DMS79 (cell line): Measurements from ENCODE around the gene P2RX1.
A peak's percentile ranks its signal among the peaks of the same experiment; 100 is the strongest.

Source experiments
- DNase-seq: peaks from one replicate; lab custom pipeline; 2025; lab: John Stamatoyannopoulos, UW

The P2RX1 gene

DNA sequence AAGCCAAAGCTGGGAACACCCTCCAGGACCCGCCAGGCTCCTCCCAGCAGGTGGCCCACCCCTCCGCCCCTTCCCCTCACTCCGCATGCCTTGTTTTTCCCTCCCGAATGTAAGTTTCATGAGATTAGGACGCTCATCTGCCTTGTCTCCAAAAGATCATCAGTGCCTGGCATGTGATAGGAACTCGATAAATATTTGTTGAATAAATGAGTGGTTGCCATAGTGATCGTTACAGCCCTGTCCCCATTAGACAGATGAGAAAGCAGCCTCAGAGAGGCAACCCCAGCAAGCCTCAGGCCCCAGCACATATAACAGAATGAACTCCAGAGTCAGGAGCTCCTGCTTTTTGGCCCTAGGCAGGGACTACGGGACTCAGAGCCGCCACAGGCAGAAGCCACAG, 28.5 kb downstream of the P2RX1 start:
- DNase-seq, result no peak

DNA sequence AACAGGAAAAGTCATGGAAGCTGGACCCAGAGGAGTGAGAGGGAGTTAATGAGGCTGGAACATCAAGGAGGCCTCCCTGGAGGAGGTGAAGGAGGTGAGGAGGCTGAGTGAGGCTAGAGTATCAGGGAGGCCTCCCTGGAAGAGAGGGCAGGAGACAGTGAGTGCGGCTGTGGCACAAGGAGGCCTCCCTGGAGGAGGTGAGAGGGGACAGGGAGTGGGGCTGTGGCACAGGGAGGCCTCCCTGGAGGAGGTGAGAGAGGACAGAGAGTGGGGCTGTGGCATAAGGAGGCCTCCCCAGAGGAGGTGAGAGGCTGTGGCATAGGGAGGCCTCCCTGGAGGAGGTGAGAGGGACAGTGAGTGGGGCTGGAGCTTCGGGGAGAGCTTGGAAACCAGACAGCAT, 28.9 kb downstream of the P2RX1 start:
- no peak for DNase-seq

DNA sequence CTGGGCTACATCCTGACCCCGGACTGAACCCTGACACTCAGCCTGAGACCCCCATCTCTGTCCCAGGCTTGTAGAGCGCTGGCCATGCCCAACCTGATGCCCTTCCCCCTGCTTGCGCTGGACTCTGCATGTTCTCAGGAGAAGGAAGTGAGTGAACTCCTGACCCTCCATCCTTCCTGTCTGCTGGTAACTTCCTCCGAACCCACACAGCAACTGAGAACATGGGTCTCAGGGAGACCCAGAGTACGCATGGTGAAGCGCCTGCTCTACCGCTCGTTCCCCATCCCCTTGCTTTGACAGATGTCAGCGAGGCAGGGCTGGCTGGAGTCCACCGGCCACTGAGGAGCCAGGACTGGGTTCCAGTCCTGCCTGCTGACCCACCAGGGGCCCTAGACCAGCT, 29.5 kb downstream of the P2RX1 start:
- no peak for DNase-seq

DNA sequence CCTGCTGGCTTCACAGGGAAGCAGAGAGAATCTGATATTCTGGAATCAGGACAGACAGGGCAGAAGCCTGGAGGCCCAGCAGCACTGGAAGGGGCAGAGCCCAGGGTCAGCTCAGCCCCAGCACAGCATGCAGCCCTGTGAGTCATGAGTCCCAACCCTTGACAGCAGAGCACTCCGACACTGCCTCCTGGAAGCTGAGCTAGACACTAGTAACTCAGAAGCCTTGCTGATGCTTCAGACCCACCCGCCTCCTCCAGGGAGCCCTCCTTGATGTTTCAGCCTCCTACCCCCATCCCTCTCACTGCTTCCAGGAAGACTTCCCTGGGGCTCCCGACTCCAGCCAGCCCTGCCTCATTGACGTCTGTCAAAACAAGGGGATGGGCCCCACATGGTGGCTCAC, 30.3 kb downstream of the P2RX1 start:
- no peak for DNase-seq

DNA sequence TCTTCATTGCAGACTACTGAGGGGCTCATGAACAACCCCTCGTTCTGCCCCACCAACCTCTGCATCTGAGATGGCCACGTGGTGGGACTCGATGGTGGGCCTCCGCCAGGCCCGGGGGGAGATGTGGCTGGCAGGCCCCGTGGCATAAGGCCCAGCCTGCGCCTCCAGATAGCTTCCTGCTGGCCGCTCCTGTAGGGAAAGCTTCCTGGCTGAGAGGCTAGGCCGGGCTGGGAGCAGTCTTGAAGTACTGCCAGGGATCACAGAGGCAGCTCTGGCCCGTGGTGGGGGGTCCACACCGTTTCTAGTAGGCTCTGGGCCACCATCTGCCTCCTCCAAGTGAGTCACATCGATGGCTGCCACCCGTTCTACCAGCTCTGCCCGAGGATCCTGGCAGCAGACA, 31.0 kb downstream of the P2RX1 start:
- no peak for DNase-seq

DNA sequence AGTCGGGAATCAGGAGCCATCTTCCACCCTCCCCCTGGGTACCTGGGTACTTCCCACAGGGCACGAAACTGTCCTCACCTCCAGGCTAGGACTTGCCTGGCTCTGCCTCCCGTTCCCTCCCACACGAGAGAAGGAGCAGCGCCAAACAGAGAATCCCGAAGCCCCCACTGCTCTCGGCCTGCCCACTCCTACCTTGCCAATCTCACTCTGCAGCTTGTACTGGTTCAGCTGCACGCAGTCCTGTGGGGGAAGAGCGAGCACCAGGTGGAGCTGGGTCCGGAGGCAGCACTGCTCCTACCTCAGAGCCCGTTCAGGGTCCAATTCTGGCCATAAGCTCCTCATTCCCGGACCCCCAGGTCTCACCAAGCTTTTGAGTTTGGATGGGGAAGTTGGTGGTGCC, 32.1 kb downstream of the P2RX1 start:
- DNase-seq, result no peak

DNA sequence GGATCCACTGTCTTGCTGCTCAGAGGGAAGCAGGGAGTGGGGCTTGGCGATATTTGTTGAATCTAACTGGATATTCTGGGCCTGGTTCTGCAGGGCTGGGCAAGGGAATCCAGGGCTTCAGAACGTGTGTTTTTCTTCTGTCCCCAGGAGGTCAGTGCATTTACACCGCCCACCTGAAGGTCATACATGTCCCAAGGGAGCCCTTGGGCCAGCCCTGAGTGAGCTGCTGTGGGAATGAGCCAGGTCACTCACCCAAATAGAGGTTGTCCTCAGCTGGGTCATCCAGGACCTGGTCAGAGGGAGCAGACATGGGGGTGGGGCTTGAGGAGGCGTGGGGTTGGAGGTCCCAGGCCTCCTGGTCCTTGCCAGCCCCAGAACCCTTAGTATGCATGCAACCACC, 34.0 kb downstream of the P2RX1 start:
- no peak for DNase-seq

DNA sequence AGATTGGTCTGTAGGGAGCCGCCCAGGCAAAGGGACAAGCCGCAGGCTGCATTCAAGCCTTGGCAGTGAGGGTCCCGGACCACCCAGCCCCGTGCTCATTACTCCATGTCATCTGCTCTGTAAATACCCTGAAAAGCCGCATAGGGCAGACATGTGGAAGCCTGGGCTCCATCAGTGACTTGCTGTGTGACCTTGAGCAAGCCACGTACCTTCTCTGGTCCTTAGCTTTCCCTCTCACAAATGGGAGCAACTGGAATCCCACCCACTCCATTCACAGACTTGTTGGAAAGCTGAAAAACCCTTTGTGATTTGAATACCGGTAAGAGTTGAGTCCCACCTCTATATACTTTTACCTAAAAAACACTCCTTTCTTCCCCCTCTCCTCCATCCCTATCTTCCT, 35.3 kb downstream of the P2RX1 start:
- DNase-seq, result no peak

DNA sequence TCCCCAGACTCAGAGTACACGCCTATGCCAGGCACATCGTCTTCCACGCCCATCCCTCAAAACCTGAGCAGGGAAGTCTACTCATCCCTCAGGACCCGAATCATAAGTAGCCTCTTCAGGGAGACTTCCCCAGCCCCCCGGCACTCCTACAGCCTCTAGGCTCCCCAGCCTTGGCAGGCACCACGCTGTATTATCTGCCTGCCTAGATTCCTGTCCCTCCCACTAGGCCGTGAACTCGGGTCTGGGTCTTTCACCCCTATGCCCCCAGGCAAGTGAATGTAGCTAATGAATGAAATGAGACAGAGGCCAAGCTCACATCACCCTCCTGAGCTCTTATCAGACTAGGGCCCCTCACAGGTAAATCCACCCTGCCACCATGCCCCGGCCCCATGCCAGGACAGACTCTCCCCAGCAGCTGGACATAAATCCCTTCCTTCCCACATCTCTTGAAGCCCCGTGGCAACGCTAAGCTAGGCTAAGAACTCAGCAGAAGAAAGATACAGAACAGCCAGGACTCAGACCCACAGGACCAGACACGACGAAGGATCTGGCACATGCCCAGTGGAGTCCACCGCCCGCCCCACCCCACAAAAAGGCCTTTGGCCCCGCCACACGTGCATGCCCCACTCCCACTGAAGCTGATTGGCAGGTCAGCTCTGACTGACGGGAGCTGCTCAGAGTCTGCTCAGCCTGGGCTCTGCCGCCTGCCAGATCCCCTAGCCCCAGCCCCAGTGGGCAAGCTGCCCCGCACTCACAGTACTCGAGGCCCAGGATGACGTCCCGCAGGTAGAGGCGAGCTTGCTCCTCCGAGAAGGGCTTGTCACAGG, 36.5 kb downstream of the P2RX1 start:
- no peak for DNase-seq

DNA sequence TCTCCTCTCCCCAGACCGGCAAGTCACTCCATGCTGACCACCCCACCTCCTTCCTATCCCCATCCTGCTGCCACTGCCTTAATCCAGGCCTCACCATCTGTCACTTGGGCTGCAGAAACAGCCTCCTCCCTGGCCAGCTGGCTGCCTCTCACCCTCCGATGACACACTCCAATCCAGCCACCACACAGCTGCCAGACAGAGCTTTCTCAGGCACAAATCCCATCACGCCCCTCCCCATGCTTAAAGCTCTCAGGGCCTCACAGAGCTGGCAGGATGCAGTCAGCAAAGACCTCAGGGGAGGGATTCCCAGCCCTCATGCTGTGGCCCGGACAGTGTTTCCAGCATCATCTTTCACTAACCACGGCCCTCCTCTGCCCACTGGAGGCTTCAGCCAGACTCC, 37.1 kb downstream of the P2RX1 start:
- peak; percentile 45 for DNase-seq

DNA sequence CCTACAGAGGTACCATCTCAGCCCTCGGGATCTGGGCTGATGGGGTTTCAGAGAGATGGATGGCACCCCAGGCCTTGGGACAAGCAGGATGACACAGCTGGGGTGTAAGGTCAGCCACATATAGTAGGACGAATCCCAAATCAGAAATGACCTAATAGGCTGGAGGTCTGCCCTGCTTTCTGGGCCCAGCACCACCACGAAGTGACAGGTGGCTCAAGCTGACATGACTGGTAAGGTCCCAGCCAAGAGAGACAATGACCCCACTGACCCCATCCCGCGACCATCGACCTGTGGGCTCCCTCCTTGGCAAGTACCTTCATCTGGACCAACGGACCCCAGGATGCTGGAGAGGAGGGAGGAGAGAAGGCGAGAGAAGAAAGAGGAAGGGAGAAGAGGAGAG, 39.0 kb downstream of the P2RX1 start:
- no peak for DNase-seq

DNA sequence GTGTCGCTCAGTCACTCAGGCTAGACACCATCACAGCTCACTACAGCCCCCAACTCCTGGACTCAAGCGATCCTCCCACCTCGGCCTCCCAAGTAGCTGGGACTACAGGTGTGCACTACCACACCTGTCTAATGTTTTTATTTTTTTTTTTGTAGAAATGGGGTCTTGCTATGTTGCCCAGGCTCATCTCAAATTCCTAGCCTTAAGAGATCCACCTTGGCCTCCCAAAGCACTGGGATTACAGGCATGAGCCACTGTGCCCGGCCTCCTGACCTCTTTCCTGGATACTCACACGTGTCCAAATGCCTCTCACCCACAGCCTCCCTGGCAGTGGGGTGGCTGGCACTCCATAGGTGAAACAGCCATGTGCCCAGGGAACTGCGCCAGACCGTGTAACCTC, 40.9 kb downstream of the P2RX1 start:
- DNase-seq, result no peak

DNA sequence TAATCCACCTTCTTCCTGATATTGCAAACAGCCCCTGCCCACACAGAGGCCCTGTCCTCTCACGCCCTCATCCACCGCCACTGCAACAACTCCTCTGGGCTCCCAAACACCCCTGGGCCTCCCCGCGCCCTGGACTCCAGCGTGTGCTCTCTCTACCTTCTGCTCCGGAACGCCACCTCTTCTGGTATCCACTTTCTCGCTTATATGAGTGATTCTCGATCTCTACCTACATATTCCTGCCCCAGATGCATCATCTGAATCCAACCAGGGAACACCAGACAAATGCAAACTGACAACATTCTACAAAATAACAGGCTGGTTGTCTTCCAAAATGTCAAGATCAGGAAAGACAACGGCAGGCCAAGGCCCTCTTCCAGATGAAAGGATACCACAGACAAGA, 42.4 kb downstream of the P2RX1 start:
- no peak for DNase-seq

DNA sequence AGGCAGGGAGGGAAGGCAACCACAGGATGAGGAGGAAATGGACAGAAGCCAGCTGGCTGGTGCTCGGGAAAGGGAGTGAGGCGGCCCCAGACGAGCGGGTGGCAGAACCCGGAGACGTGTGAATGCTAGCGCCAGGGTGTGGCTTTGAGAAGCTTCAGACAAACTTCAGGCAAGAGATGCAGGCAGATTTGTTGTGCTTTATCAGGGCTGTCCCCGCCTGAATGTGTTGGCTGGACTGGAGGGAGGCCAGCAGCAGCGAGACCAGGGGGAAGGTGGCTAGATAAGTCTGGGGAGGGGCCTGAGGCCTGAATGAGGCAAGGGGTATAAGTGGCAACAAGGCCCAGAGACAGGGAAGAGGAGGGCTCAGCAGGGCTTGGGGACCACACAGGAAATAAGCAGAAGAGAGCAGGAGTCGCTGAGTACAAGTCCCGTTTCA, 45.4 kb downstream of the P2RX1 start:
- no peak for DNase-seq

DNA sequence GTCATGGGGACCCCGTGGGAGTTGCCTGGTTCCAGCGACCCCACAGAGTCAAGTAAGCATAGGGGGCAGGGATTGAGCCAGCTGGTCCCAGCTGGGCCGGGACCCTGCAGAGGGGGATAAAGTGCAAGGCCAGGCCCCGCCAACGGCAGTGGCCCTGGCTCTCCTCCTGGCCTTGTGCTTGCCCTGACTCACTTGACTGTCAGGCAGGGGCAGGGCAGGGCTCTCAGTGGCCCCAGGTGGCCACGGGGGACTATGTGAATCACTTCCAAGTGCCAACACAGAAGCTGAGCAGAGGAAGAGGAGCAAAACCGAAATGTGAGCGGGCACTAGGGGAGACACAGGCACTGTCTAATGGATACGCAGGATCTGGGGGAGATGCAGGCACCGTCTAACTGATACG, 48.7 kb downstream of the P2RX1 start:
- DNase-seq, result no peak

DNA sequence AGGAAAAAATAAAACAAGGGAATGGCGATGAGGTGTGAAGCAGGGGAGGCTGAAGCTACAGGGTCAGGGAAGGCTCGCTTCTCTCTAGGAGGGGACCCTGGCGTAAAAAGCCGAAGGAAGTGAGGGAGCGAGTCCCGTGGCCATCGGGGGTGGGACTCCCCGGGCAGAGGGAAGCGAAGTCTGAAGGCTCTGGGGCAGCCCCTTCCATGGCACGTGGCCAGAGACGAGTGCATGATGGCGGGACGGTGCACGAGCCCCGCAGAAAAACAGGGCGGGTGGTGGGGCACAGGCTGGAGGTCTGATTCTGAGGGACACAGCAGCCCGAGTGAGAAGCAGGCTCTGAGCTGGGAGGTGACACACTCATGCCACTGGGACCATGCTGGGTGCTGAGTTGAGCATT, 49.2 kb downstream of the P2RX1 start:
- DNase-seq, result no peak

DNA sequence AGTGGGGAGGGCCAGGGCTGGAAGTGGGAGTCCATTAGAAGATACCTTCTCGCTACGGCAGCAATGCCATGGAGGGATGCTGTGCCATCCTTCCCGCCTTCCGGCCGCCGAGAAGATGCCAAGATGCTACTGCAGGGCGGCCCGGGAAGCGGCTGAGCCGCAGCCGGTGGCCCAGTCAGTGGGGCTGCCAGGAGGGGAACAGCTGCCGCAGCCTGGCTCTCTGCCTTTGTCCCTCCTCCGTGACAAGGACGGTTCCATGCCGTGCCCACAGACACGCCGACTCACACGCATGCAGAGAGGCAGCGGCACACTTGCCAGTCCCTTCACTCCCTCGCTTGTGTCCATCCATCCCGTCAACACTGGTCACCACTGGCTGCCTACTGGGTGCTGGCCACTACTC, 50.0 kb downstream of the P2RX1 start:
- no peak for DNase-seq

DNA sequence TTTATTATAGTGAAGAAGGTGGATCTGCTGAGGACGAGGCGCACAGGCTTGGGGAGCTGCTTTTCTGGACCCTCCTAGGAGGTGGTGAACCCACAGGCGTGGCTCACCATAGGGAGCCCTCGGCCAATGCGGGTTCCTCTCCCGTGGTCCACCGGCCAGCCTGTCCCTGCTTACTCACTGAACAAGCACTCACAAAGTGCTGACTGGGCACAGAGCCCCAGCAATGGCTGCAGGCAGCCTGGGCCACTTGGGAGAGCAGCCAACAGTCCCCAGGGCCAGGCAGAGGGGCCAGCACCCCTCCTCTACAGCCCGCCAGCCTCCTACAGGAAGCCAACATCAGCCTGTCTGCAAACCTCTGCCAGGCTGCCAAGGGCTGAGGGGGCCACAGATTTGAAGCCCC, 51.1 kb downstream of the P2RX1 start:
- DNase-seq, result no peak

DNA sequence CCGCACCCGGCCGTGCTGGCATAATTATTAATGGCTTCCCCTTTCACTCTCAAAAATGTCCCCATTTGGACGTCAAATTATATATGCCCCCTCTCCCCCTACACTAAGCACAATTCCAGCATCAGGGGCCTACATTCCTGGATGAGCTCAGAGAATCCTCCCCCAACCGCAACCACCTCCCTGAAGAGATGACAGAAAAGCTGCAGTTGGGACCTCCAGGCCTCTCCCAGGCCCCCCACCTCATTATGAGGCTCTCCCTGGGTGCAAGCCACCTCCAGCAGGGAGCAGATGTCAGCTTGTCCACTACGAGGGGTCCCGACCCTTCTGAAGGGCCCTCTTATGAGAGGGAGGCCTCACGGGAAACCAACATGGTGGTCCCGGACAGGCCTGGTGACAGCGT, 51.7 kb downstream of the P2RX1 start:
- no peak for DNase-seq

DNA sequence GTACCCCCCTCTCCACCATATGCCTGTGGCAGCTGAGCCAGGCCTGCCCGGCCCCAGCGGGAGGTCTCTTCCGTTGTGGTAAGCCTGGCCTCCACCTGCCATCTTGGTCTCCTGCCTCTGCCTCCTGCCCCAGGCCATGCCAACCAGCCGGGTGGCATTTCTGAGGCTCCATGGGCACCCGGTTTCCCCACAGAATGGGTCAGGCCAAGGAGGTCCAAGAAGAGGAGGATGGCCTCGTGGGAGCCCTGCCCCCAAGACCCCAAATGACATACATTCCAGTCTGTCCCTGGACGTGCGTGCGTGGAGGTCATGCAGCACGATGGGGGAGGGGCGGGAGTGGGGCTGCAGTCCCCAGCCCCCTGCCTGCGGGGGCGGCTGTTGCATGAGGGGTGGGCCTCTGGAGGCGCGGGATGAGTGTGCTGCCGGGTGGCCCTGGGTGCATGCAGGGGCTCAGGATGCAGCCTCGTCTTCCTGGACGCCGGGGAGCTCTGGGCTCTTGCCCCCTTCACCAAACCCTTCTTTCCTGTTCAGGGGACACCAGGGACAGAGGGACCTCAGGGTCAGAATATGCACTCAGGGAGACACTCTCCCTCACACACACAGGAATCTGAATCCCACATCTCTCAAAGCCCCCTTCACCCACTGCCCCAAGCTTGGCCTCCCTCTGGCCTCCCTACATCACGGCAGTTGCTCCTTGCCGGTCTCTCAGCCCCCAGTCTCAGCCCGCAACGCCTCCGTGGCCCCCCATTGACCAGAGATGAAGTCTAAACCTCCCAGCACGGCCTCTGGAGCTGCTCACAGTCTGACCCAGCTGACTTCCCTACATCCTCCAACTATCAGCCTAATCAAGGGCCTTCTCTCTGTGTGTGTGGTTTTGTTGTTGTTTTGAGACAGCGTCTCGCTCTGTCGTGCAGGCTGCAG, 54.2 kb downstream of the P2RX1 start:
- no peak for DNase-seq

DNA sequence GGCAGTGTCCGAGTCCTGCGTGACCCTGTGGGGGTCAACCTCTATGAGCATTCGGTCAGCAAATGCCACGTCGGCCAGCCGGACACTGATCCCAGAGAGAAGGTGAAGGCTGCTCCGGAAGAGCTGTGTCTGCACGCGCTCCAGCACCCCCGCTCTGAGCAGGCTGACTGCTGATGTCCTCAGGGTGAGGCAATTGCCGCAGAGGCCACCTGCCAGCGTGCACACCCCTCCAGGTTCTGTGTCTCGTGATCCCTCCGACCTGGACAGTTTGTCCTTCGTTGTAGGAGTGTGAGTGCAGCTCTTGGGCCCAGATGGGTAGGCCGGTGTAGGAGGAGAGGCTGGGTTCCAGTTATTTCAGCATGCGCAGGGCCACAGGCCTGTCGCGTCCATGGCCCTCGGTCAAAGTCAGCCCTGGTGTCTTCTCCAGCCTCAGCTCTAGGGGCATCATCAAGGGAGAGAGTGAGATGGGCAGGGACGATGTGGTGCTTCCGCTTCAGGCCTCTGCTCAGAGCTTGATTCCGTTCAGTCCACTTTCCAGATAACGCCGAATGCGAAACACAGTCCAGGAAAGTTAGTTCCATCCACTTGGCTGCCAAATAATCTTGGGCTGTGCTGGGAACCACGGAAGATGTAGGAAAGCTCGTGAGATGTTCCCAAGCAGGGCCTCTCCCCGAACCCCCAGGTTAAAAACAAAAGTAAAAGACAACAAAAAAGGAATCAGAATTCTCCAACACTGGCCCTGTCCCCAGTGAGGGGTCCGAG, 55.1 kb downstream of the P2RX1 start:
- DNase-seq, result no peak

DNA sequence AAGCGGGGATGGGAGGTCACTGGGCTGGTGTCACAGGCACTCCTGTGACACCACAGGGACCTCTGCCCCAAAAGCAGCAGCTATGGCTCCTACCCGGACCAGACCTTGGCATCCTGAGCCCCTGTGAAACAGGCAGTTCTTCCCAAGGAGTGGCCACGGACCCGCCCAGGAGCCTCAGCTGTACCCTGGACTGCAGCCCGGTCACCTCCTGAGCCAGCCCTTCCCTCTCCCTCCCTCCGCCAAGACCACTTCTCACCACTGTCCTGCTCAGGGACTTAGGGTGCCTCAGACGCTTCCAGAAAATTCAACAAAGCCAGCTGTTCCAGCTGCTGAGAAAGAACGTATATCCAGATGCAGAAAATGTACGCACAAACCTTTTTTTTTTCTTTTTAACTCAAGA, 56.3 kb downstream of the P2RX1 start:
- DNase-seq, result no peak
